ENCODE measurements around the gene AKAP3. TPM values are rescaled to one million over a fixed set of nuclear protein-coding genes. Genes with fewer than 3 reads are reported as not detected.

AKAP3 gene
- total RNA-seq, 3 donors from 2014 or later (not counting 1 experiment from before 2014, with no cell fraction given): 0.56 to 1.00 (median 0.58) TPM

- Histone ChIP-seq H3K4me1 (ENCODE audit: control insufficient read depth, insufficient read depth, low read length) (peaks cover 3% of the 10 kb centered on the region), H3K27me3 (ENCODE audit: control insufficient read depth, insufficient read depth, low read length) (no peaks in the 10 kb centered on the region), H3K4me3 (ENCODE audit: low read length) (no peak overlapping the region), H3K27ac (ENCODE audit: low read length) (no peak overlapping the region), H3K36me3 (ENCODE audit: control insufficient read depth, insufficient read depth, low read length) (peaks cover 38% of the 10 kb centered on the region), H3K9me3 (ENCODE audit: control insufficient read depth, insufficient read depth, low read length) (no peaks in the 10 kb centered on the region)
- H3K9me3 Mint-ChIP-seq: no peaks in the 10 kb centered on the region
- H3K36me3 Mint-ChIP-seq: peaks cover 6% of the 10 kb centered on the region
- ATAC-seq (no peak), DNase-seq (no peak)
- no peak overlapping the region for H3K27ac Mint-ChIP-seq
- H3K4me1 Mint-ChIP-seq: peaks cover 37 to 41% of the 10 kb centered on the region in 2 donors
- H3K27me3 Mint-ChIP-seq (ENCODE audit: low read depth in 2 of 2): no peaks in the 10 kb centered on the region
- intact Hi-C loops (cut with micrococcal nuclease): no loop called here
- H3K4me3 Mint-ChIP-seq: no peak overlapping the region
- no CpG with 5 or more reads among the region's 2 CpGs for WGBS (ENCODE audit: insufficient coverage)
- TF ChIP-seq CTCF (IDR thresholded peaks at IDR 0.05): no peak
Measured at GRCh38 chr12:4653691-4654090, 4.8 kb upstream of the AKAP3 start.

- no peak for DNase-seq
- Histone ChIP-seq H3K36me3 (ENCODE audit: control insufficient read depth, insufficient read depth, low read length) (peaks cover 35% of the 10 kb centered on the region), H3K27ac (ENCODE audit: low read length) (no peak overlapping the region), H3K4me1 (ENCODE audit: control insufficient read depth, insufficient read depth, low read length) (peaks cover 6% of the 10 kb centered on the region), H3K9me3 (ENCODE audit: control insufficient read depth, insufficient read depth, low read length) (no peaks in the 10 kb centered on the region), H3K27me3 (ENCODE audit: control insufficient read depth, insufficient read depth, low read length) (no peaks in the 10 kb centered on the region), H3K4me3 (ENCODE audit: low read length) (no peak overlapping the region)
- no peak for ATAC-seq
- TF ChIP-seq CTCF (IDR thresholded peaks at IDR 0.05): no peak
- Mint-ChIP-seq H3K27ac (no peak overlapping the region), H3K27me3 (ENCODE audit: low read depth in 2 of 2) (no peaks in the 10 kb centered on the region), H3K9me3 (no peaks in the 10 kb centered on the region), H3K4me3 (no peak overlapping the region), H3K36me3 (peaks cover 6% of the 10 kb centered on the region), H3K4me1 (peaks cover 41 to 45% of the 10 kb centered on the region in 2 donors)
- intact Hi-C loops (cut with micrococcal nuclease): no loop called here
Measured at GRCh38 chr12:4653257-4653656, 4.4 kb upstream of the AKAP3 start.

- H3K27ac Mint-ChIP-seq: peak overlapping the region; percentile 92 to 98
- H3K4me3 ChIP-seq (ENCODE audit: low read length): peak overlapping the region; percentile 64
Measured at GRCh38 chr12:4649358-4649661, 459 bp upstream of the AKAP3 start.

More at GRCh38 chr12:4649358-4649661, 459 bp upstream of the AKAP3 start:
- Mint-ChIP-seq H3K4me3 (peak overlapping the region; percentile 95), H3K27me3 (ENCODE audit: low read depth in 2 of 2) (no peaks in the 10 kb centered on the region), H3K9me3 (no peaks in the 10 kb centered on the region), H3K4me1 (peaks cover 46 to 47% of the 10 kb centered on the region in 2 donors), H3K36me3 (no peaks in the 10 kb centered on the region)
- no peak for ATAC-seq
- Histone ChIP-seq H3K27me3 (ENCODE audit: control insufficient read depth, insufficient read depth, low read length) (no peaks in the 10 kb centered on the region), H3K9me3 (ENCODE audit: control insufficient read depth, insufficient read depth, low read length) (no peaks in the 10 kb centered on the region), H3K36me3 (ENCODE audit: control insufficient read depth, insufficient read depth, low read length) (peaks cover 4% of the 10 kb centered on the region), H3K4me1 (ENCODE audit: control insufficient read depth, insufficient read depth, low read length) (peaks cover 7% of the 10 kb centered on the region), H3K27ac (ENCODE audit: low read length) (peak overlapping the region; percentile 71)
- 0% methylated on average over 6 of the region's 6 CpGs for WGBS (ENCODE audit: insufficient coverage)
- intact Hi-C loops (cut with micrococcal nuclease): no loop called here
- DNase-seq: no peak
- TF ChIP-seq CTCF (IDR thresholded peaks at IDR 0.05): no peak

All from natural killer cell (primary cell).